ENCODE data around the gene EPAS1.

GRCh38 chr2:46290078-46290477, 7.1 kb upstream of the EPAS1 start:
- TF ChIP-seq CTCF (IDR thresholded peaks at IDR 0.05) (no peak), POLR2A (IDR thresholded peaks at IDR 0.05) (no peak)
